ENCODE data around the gene PRSS53.
"Not testable (repeated sequence)": the region's sequence is repeated elsewhere in the genome, so short reads cannot be mapped to it uniquely, and the experiment has no call there.

PRSS53 gene

GRCh38 chr16:31088459-31089183 lies at the start of gene PRSS53:
Gene PRSS53, minus strand, starts transcription at chr16:31088943. Its CDS starts 134 bp downstream, at chr16:31088809.
- no peaks in the 10 kb centered on the region for H3K4me1 ChIP-seq (ENCODE audit: low read length)
- no peak within 1 kb of the TSS for H3K27ac ChIP-seq (ENCODE audit: low read length)
- no peaks in the 10 kb centered on the region for H4K20me1 ChIP-seq (ENCODE audit: insufficient read depth, low read length)
- no peaks in the 10 kb centered on the region for H3F3A ChIP-seq (ENCODE audit: insufficient read depth, low read length)
- no peaks in the 10 kb centered on the region for H3K27me3 ChIP-seq (replicated peaks; ENCODE audit: insufficient read depth, low read length)
- H3K9me2 ChIP-seq (replicated peaks; ENCODE audit: insufficient read depth, low read length): no peaks in the 10 kb centered on the region
- no peak for DNase-seq
- H3K9ac ChIP-seq (ENCODE audit: low read length): no peak within 1 kb of the TSS
- peaks cover 14% of the 10 kb centered on the region for H3K79me2 ChIP-seq (ENCODE audit: low read length)
- H2AFZ ChIP-seq (ENCODE audit: low read length): no peak within 1 kb of the TSS
- H3K4me3 ChIP-seq (ENCODE audit: low read length): no peak within 1 kb of the TSS
- H3K4me2 ChIP-seq (ENCODE audit: low read depth, low read length): no peak within 1 kb of the TSS
- no peaks in the 10 kb centered on the region for H3K36me3 ChIP-seq (replicated peaks; ENCODE audit: insufficient read depth, low read length)
- H3K9me3 ChIP-seq (replicated peaks; ENCODE audit: insufficient read depth, low read length): no peaks in the 10 kb centered on the region
- TF ChIP-seq EZH2phosphoT487 (IDR thresholded peaks at IDR 0.05; ENCODE audit: low read length) (no peak), EZH2 (optimal IDR thresholded peaks at IDR 0.05; ENCODE audit: low read depth, low read length) (no peak), CTCF (IDR thresholded peaks at IDR 0.05; ENCODE audit: low read length) (no peak)

GRCh38 chr16:31136822-31137499 lies 48.2 kb upstream of the PRSS53 start:
- H3F3A ChIP-seq (ENCODE audit: insufficient read depth, low read length); H3K9me3 ChIP-seq (replicated peaks; ENCODE audit: insufficient read depth, low read length); H3K36me3 ChIP-seq (replicated peaks; ENCODE audit: insufficient read depth, low read length); H3K27ac ChIP-seq (ENCODE audit: low read length); H4K20me1 ChIP-seq (ENCODE audit: insufficient read depth, low read length); H3K4me3 ChIP-seq (ENCODE audit: low read length); H2AFZ ChIP-seq (ENCODE audit: low read length); H3K9me2 ChIP-seq (replicated peaks; ENCODE audit: insufficient read depth, low read length); H3K9ac ChIP-seq (ENCODE audit: low read length); H3K79me2 ChIP-seq (ENCODE audit: low read length); H3K27me3 ChIP-seq (replicated peaks; ENCODE audit: insufficient read depth, low read length); H3K4me1 ChIP-seq (ENCODE audit: low read length); H3K4me2 ChIP-seq (ENCODE audit: low read depth, low read length); DNase-seq: not testable (repeated sequence)

- Histone ChIP-seq H3K27me3 (replicated peaks; ENCODE audit: insufficient read depth, low read length) (no peaks in the 10 kb centered on the region), H3K9ac (ENCODE audit: low read length) (no peak overlapping the region), H2AFZ (ENCODE audit: low read length) (no peak overlapping the region), H3K4me3 (ENCODE audit: low read length) (no peak overlapping the region), H3K4me1 (ENCODE audit: low read length) (peaks cover 2% of the 10 kb centered on the region), H3K4me2 (ENCODE audit: low read depth, low read length) (no peak overlapping the region), H3K36me3 (replicated peaks; ENCODE audit: insufficient read depth, low read length) (no peaks in the 10 kb centered on the region), H3K9me3 (replicated peaks; ENCODE audit: insufficient read depth, low read length) (no peaks in the 10 kb centered on the region), H3K27ac (ENCODE audit: low read length) (no peak overlapping the region), H3K9me2 (replicated peaks; ENCODE audit: insufficient read depth, low read length) (no peaks in the 10 kb centered on the region), H4K20me1 (ENCODE audit: insufficient read depth, low read length) (no peaks in the 10 kb centered on the region), H3K79me2 (ENCODE audit: low read length) (no peaks in the 10 kb centered on the region), H3F3A (ENCODE audit: insufficient read depth, low read length) (no peaks in the 10 kb centered on the region)
- TF ChIP-seq CTCF (IDR thresholded peaks at IDR 0.05; ENCODE audit: low read length) (no peak), EZH2phosphoT487 (IDR thresholded peaks at IDR 0.05; ENCODE audit: low read length) (no peak), EZH2 (optimal IDR thresholded peaks at IDR 0.05; ENCODE audit: low read depth, low read length) (no peak)
- DNase-seq: no peak
These were observed 47.5 kb upstream of the PRSS53 start for GRCh38 chr16:31136287-31136662.
